ENCODE results near the gene DYNLL1. TPM values are rescaled to one million over a fixed set of nuclear protein-coding genes. Genes with fewer than 3 reads are reported as not detected.

The DYNLL1 gene
- total and polyA plus RNA-seq, 2 of the 13 experiments (the other 11 are each of a cell fraction or from before 2014, with no cell fraction given) = 271 to 294 TPM

DNA sequence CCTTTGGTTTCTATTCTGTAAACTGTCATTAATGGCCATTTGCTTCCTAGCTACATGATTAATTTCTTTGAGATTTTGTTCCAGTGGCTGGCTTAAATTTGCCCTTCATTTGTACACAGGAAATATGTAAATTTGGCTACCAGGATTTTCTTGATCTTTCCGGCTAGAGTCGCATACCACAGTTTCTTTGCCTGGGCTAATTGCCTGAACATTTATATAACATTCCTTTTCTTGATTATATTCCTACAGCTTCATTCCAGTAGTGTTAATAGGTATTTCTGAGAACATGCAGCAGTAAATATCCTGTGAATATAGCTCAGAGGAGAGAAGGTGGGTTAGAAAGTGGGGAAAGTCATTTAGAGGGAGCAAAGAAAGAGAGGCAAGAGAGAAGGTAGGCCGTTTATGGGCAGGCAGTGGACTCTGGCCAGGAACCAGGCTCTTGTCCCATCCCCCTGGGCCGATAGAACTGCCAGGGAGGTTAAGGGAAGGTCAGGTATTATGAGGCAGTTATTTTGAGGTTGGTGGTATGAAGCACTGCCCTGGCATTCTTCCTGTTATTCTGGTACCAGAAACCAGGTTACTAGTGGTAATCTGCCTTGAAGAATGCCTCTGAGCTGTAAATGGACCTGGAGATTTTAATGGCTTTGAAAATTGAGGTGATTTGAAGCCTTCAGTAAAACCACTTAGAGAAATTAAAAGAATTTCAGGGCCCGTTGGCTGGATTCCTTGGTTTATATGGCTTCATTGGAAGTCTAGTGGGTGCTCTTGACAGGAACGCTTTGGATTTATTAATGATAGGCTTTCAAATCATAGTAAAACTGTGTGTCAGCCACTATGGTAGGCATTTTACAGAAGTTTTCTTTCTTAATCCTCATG lies 42.6 kb downstream of the DYNLL1 start (continued):
- TF ChIP-seq, protein P1, sequence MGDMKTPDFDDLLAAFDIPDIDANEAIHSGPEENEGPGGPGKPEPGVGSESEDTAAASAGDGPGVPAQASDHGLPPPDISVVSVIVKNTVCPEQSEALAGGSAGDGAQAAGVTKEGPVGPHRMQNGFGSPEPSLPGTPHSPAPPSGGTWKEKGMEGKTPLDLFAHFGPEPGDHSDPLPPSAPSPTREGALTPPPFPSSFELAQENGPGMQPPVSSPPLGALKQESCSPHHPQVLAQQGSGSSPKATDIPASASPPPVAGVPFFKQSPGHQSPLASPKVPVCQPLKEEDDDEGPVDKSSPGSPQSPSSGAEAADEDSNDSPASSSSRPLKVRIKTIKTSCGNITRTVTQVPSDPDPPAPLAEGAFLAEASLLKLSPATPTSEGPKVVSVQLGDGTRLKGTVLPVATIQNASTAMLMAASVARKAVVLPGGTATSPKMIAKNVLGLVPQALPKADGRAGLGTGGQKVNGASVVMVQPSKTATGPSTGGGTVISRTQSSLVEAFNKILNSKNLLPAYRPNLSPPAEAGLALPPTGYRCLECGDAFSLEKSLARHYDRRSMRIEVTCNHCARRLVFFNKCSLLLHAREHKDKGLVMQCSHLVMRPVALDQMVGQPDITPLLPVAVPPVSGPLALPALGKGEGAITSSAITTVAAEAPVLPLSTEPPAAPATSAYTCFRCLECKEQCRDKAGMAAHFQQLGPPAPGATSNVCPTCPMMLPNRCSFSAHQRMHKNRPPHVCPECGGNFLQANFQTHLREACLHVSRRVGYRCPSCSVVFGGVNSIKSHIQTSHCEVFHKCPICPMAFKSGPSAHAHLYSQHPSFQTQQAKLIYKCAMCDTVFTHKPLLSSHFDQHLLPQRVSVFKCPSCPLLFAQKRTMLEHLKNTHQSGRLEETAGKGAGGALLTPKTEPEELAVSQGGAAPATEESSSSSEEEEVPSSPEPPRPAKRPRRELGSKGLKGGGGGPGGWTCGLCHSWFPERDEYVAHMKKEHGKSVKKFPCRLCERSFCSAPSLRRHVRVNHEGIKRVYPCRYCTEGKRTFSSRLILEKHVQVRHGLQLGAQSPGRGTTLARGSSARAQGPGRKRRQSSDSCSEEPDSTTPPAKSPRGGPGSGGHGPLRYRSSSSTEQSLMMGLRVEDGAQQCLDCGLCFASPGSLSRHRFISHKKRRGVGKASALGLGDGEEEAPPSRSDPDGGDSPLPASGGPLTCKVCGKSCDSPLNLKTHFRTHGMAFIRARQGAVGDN (CRISPR knock-in tag; IDR thresholded peaks at IDR 0.05) = no peak
- no peak for TF ChIP-seq DR1 (CRISPR knock-in tag; IDR thresholded peaks at IDR 0.05)
- TF ChIP-seq RXRA (CRISPR knock-in tag; IDR thresholded peaks at IDR 0.05) = peak; percentile 77; the same call in 1 of the 2 replicates
- no peak for TF ChIP-seq CREB3 (CRISPR knock-in tag; IDR thresholded peaks at IDR 0.05)
- TF ChIP-seq PAXIP1 (CRISPR knock-in tag; conservative IDR thresholded peaks at IDR 0.05) = peak; percentile 46; the same call in 1 of the 2 replicates
- TF ChIP-seq SAP130 (CRISPR knock-in tag; IDR thresholded peaks at IDR 0.05; ENCODE audit: low read depth) = peak; percentile 56
- TF ChIP-seq NR2F6 (IDR thresholded peaks at IDR 0.05) = peak; percentile 60
- TF ChIP-seq NR2F6 (CRISPR knock-in tag; IDR thresholded peaks at IDR 0.05) = peak; percentile 80
- TF ChIP-seq GATAD2A (CRISPR knock-in tag; IDR thresholded peaks at IDR 0.05) = peak; percentile 35; the same call in 1 of the 2 replicates
- no peak for TF ChIP-seq ZMYM4 (CRISPR knock-in tag; IDR thresholded peaks at IDR 0.05)
- TF ChIP-seq RXRB (CRISPR knock-in tag; IDR thresholded peaks at IDR 0.05; ENCODE audit: borderline replicate concordance) = peak; percentile 57; the same call in 1 of the 2 replicates
- TF ChIP-seq FOXP1 (IDR thresholded peaks at IDR 0.05) = no peak
- no peak for TF ChIP-seq FOXP1 (CRISPR knock-in tag; IDR thresholded peaks at IDR 0.05)
- TF ChIP-seq HNF4G (IDR thresholded peaks at IDR 0.05; ENCODE audit: borderline replicate concordance, low read depth, low read length) = peak; percentile 49; the same call in 1 of the 2 replicates
- TF ChIP-seq HNF4G (CRISPR knock-in tag; IDR thresholded peaks at IDR 0.05; ENCODE audit: borderline replicate concordance, low read depth) = 0 out of 2 replicates have a peak, but pooled peaks have one; percentile 35
- TF ChIP-seq TBX3 (IDR thresholded peaks at IDR 0.05; ENCODE audit: borderline replicate concordance) = no peak
- no peak for TF ChIP-seq MAX (IDR thresholded peaks at IDR 0.05)
- TF ChIP-seq SMAD3 (CRISPR knock-in tag; IDR thresholded peaks at IDR 0.05) = no peak
- TF ChIP-seq POGK (CRISPR knock-in tag; conservative IDR thresholded peaks at IDR 0.05) = no peak
